Activated CD4-positive, alpha-beta T cell treated with anti-CD3 and anti-CD28 coated beads, Interleukin-2, amount 10 ng/mL, durations not matched to agents 7 days and 5 days (primary cell): Measurements from ENCODE around the gene VEGFA. TPM values are rescaled to one million over a fixed set of nuclear protein-coding genes. Genes with fewer than 3 reads are reported as not detected.

Source experiments
- CTCF ChIA-PET: fragments of 350-600 bp; sonication (Branson Sonifier 250); formaldehyde crosslinking; loops from one replicate; lab custom pipeline; 2021; ENCODE audit warnings: antibody characterized with exemption; lab: Charles Lee
- POLR2A ChIA-PET: fragments of 350-600 bp; sonication (Branson Sonifier 250); formaldehyde crosslinking; loops from one replicate; lab custom pipeline; 2021; ENCODE audit warnings: antibody characterized with exemption; lab: Charles Lee
- DNase-seq: peaks from one replicate; pipeline ENCODE4 v3.0.0-alpha.2; 2020
- H3K27ac Mint-ChIP-seq: one replicate; pipeline ENCODE4 v1.8.0; 2021; ENCODE audit warnings: mild to moderate bottlenecking, moderate library complexity, mixed read lengths
- H3K27me3 Mint-ChIP-seq: one replicate; pipeline ENCODE4 v1.8.0; 2021; ENCODE audit warnings: mixed read lengths
- H3K36me3 Mint-ChIP-seq: one replicate; pipeline ENCODE4 v1.8.0; 2021; ENCODE audit warnings: low read depth, mixed read lengths
- H3K4me1 Mint-ChIP-seq: one replicate; pipeline ENCODE4 v1.8.0; 2021; ENCODE audit warnings: mixed read lengths
- H3K4me3 Mint-ChIP-seq: one replicate; pipeline ENCODE4 v1.8.0; 2021; ENCODE audit warnings: mild to moderate bottlenecking, moderate library complexity, mixed read lengths
- H3K9me3 Mint-ChIP-seq: one replicate; pipeline ENCODE4 v1.8.0; 2021; ENCODE audit warnings: mixed read lengths
- total RNA-seq, 2 experiments: library from RNA; stranded (reverse); gene quantifications; one replicate each; pipeline ENCODE4 v1.2.3, GENCODE V29; 2021

VEGFA gene
- total RNA-seq, 2 experiments from 2014 or later: 23.7 to 25.8 TPM

- H3K9me3 Mint-ChIP-seq: no peaks in the 10 kb centered on the region
- ChIA-PET CTCF (interaction anchor here (0.6 to 3.4 kb wide), 5 partner anchors 9 to 476 kb away, joined by 3 to 13 read pairs (median 3); no protein-coding TSS in a partner anchor), POLR2A (no interaction called here)
- no peak overlapping the region for H3K27ac Mint-ChIP-seq
- no peaks in the 10 kb centered on the region for H3K4me1 Mint-ChIP-seq
- no peak overlapping the region for H3K4me3 Mint-ChIP-seq
- no peak for DNase-seq
- no peaks in the 10 kb centered on the region for H3K36me3 Mint-ChIP-seq
- peaks cover 8% of the 10 kb centered on the region for H3K27me3 Mint-ChIP-seq
Observed at GRCh38 chr6:43763812-43764522, 6.0 kb upstream of the VEGFA start.

- POLR2A ChIA-PET: no interaction called here
- CTCF ChIA-PET: interaction anchor here (1.1 to 3.4 kb wide), 3 partner anchors 8 to 314 kb away, joined by 3 to 13 read pairs (median 4); no protein-coding TSS in a partner anchor
- H3K4me1 Mint-ChIP-seq: peaks cover 3% of the 10 kb centered on the region
Observed at GRCh38 chr6:43764772-43765171, 5.2 kb upstream of the VEGFA start.

GRCh38 chr6:43765776-43766499 is 4.1 kb upstream of the VEGFA start:
- Mint-ChIP-seq H3K4me3 (no peak overlapping the region), H3K4me1 (peaks cover 6% of the 10 kb centered on the region), H3K36me3 (no peaks in the 10 kb centered on the region), H3K27me3 (peaks cover 8% of the 10 kb centered on the region), H3K9me3 (no peaks in the 10 kb centered on the region), H3K27ac (peak overlapping the region; percentile 9)
- POLR2A ChIA-PET: no interaction called here
- CTCF ChIA-PET: interaction anchor here (1.2 to 3.4 kb wide), 2 partner anchors 98 to 313 kb away, joined by 4 to 13 read pairs; no protein-coding TSS in a partner anchor
- no peak for DNase-seq

More at GRCh38 chr6:43764772-43765171, 5.2 kb upstream of the VEGFA start:
- DNase-seq: no peak
- no peak overlapping the region for H3K4me3 Mint-ChIP-seq
- no peaks in the 10 kb centered on the region for H3K36me3 Mint-ChIP-seq
- H3K27ac Mint-ChIP-seq: no peak overlapping the region
- peaks cover 8% of the 10 kb centered on the region for H3K27me3 Mint-ChIP-seq
- no peaks in the 10 kb centered on the region for H3K9me3 Mint-ChIP-seq

- H3K27me3 Mint-ChIP-seq: peaks cover 8% of the 10 kb centered on the region
- no peak for DNase-seq
- POLR2A ChIA-PET: no interaction called here
- H3K4me1 Mint-ChIP-seq: peaks cover 6% of the 10 kb centered on the region
- H3K9me3 Mint-ChIP-seq: no peaks in the 10 kb centered on the region
- H3K4me3 Mint-ChIP-seq: no peak overlapping the region
- H3K27ac Mint-ChIP-seq: no peak overlapping the region
- CTCF ChIA-PET: interaction anchor here (3.4 kb wide), 1 partner anchor 313 kb away, joined by 13 read pairs; no protein-coding TSS in a partner anchor
- no peaks in the 10 kb centered on the region for H3K36me3 Mint-ChIP-seq
Observed at GRCh38 chr6:43766500-43766853, 3.5 kb upstream of the VEGFA start.

GRCh38 chr6:43766964-43767461 is 3.0 kb upstream of the VEGFA start:
- no peaks in the 10 kb centered on the region for H3K9me3 Mint-ChIP-seq
- ChIA-PET POLR2A (interaction anchor here (0.5 kb wide), 1 partner anchor 41 kb away, joined by 3 read pairs; no protein-coding TSS in a partner anchor), CTCF (interaction anchor here (1.4 to 4.4 kb wide), 2 partner anchors 100 to 312 kb away, joined by 6 to 45 read pairs; no protein-coding TSS in a partner anchor)
- peaks cover 8% of the 10 kb centered on the region for H3K27me3 Mint-ChIP-seq
- no peak for DNase-seq
- H3K4me3 Mint-ChIP-seq: no peak overlapping the region
- H3K36me3 Mint-ChIP-seq: peaks cover under 1% of the 10 kb centered on the region
- no peak overlapping the region for H3K27ac Mint-ChIP-seq
- peaks cover 7% of the 10 kb centered on the region for H3K4me1 Mint-ChIP-seq

- no peak for DNase-seq
- POLR2A ChIA-PET: interaction anchor here (0.5 kb wide), 1 partner anchor 40 kb away, joined by 3 read pairs; no protein-coding TSS in a partner anchor
- H3K4me1 Mint-ChIP-seq: peaks cover 14% of the 10 kb centered on the region
- CTCF ChIA-PET: interaction anchor here (0.9 to 4.4 kb wide), 12 partner anchors 8 to 325 kb away, joined by 3 to 45 read pairs (median 8); partner anchors contain the start of gene GTPBP2
- H3K27ac Mint-ChIP-seq: no peak overlapping the region
- H3K9me3 Mint-ChIP-seq: no peaks in the 10 kb centered on the region
- H3K4me3 Mint-ChIP-seq: no peak overlapping the region
- H3K27me3 Mint-ChIP-seq: peaks cover 8% of the 10 kb centered on the region
- peaks cover 3% of the 10 kb centered on the region for H3K36me3 Mint-ChIP-seq
Observed at GRCh38 chr6:43767553-43768505, 2.2 kb upstream of the VEGFA start.

- no peak for DNase-seq
- Mint-ChIP-seq H3K27me3 (peaks cover 7% of the 10 kb centered on the region), H3K4me1 (peaks cover 21% of the 10 kb centered on the region), H3K36me3 (peaks cover 3% of the 10 kb centered on the region), H3K27ac (no peak overlapping the region), H3K9me3 (no peaks in the 10 kb centered on the region), H3K4me3 (no peak overlapping the region)
- CTCF ChIA-PET: interaction anchor here (0.7 to 4.4 kb wide), 28 partner anchors 8 to 453 kb away, joined by 3 to 45 read pairs (median 4); partner anchors contain the start of genes GTPBP2 and MAD2L1BP
- POLR2A ChIA-PET: no interaction called here
Observed at GRCh38 chr6:43768506-43768860, 1.5 kb upstream of the VEGFA start.

- peaks cover 24% of the 10 kb centered on the region for H3K4me1 Mint-ChIP-seq
- peaks cover 3% of the 10 kb centered on the region for H3K36me3 Mint-ChIP-seq
- CTCF ChIA-PET: interaction anchor here (0.7 to 4.4 kb wide), 35 partner anchors 9 to 452 kb away, joined by 3 to 45 read pairs (median 4); partner anchors contain the start of genes GTPBP2 and MAD2L1BP
- POLR2A ChIA-PET: interaction anchor here (0.7 kb wide), 1 partner anchor 292 kb away, joined by 3 read pairs; no protein-coding TSS in a partner anchor
- no peaks in the 10 kb centered on the region for H3K9me3 Mint-ChIP-seq
- H3K27me3 Mint-ChIP-seq: peaks cover 5% of the 10 kb centered on the region
- peak overlapping the region; percentile 88 for H3K4me3 Mint-ChIP-seq
- no peak for DNase-seq
- H3K27ac Mint-ChIP-seq: no peak overlapping the region
Observed at GRCh38 chr6:43768983-43769525, 957 bp upstream of the VEGFA start.

GRCh38 chr6:43770372-43771209 is 580 bp downstream of the VEGFA start:
- peaks cover 39% of the 10 kb centered on the region for H3K4me1 Mint-ChIP-seq
- ChIA-PET CTCF (interaction anchor here (0.6 to 4.4 kb wide), 26 partner anchors 8 to 1363 kb away, joined by 3 to 45 read pairs (median 5); no protein-coding TSS in a partner anchor), POLR2A (interaction anchor here (1.1 kb wide), 1 partner anchor 45 kb away, joined by 4 read pairs; no protein-coding TSS in a partner anchor)
- no peaks in the 10 kb centered on the region for H3K9me3 Mint-ChIP-seq
- peak overlapping the region; percentile 86 for H3K27ac Mint-ChIP-seq
- peak overlapping the region; percentile 88 for H3K4me3 Mint-ChIP-seq
- H3K27me3 Mint-ChIP-seq: peaks cover 5% of the 10 kb centered on the region
- DNase-seq: peak; percentile 44
- H3K36me3 Mint-ChIP-seq: peaks cover 3% of the 10 kb centered on the region

GRCh38 chr6:43771210-43771857 is 1.3 kb downstream of the VEGFA start:
- Mint-ChIP-seq H3K27me3 (peaks cover 4% of the 10 kb centered on the region), H3K36me3 (peaks cover 3% of the 10 kb centered on the region), H3K4me1 (peaks cover 45% of the 10 kb centered on the region), H3K9me3 (no peaks in the 10 kb centered on the region), H3K4me3 (peak overlapping the region; percentile 88), H3K27ac (peak overlapping the region; percentile 68)
- ChIA-PET CTCF (interaction anchor here (0.6 to 4.4 kb wide), 9 partner anchors 9 to 1362 kb away, joined by 3 to 45 read pairs (median 4); no protein-coding TSS in a partner anchor), POLR2A (interaction anchor here (1.1 kb wide), 1 partner anchor 46 kb away, joined by 4 read pairs; no protein-coding TSS in a partner anchor)
- DNase-seq: peak; percentile 60
